HCT116 (cell line): ENCODE results near the gene PACRG.

Source experiments
- POLR2A ChIP-seq: IDR thresholded peaks from 2 replicates; pipeline ENCODE4 v1.7.0; 2011; ENCODE audit warnings: borderline replicate concordance; ENCODE audit not compliant: insufficient read depth, insufficient read length; ENCODE audit errors: extremely low read depth
- YY1 ChIP-seq: IDR thresholded peaks from 2 replicates; pipeline ENCODE4 v1.6.1; 2011; ENCODE audit warnings: low read length, low read depth, moderate library complexity, mild to moderate bottlenecking; ENCODE audit not compliant: insufficient replicate concordance; ENCODE audit errors: extremely low read depth
- TF ChIP-seq, protein P1 (sequence below), 3 experiments: fragments of 200-600 bp in 1 of 3; sonication (generic) in 1 of 3; IDR thresholded peaks in 2 of 3; conservative IDR thresholded peaks in 1 of 3; 2 replicates each; pipeline ENCODE4 v1.5.1; 2012 to 2017; ENCODE audit warnings: low read depth in 2 of 3, low read length in 2 of 3, antibody characterized with exemption in 1 of 3, borderline replicate concordance in 1 of 3, control low read depth in 1 of 3, mild to moderate bottlenecking in 1 of 3, mixed read lengths in 1 of 3, mixed run types in 1 of 3, moderate library complexity in 1 of 3; ENCODE audit not compliant: insufficient read depth in 1 of 3
- TF ChIP-seq, protein P2 (sequence below): IDR thresholded peaks from 2 replicates; pipeline ENCODE4 v1.6.1; 2012; ENCODE audit warnings: low read depth
- TF ChIP-seq, protein P3 (sequence below): IDR thresholded peaks from 2 replicates; pipeline ENCODE4 v1.6.1; 2012

DNA sequence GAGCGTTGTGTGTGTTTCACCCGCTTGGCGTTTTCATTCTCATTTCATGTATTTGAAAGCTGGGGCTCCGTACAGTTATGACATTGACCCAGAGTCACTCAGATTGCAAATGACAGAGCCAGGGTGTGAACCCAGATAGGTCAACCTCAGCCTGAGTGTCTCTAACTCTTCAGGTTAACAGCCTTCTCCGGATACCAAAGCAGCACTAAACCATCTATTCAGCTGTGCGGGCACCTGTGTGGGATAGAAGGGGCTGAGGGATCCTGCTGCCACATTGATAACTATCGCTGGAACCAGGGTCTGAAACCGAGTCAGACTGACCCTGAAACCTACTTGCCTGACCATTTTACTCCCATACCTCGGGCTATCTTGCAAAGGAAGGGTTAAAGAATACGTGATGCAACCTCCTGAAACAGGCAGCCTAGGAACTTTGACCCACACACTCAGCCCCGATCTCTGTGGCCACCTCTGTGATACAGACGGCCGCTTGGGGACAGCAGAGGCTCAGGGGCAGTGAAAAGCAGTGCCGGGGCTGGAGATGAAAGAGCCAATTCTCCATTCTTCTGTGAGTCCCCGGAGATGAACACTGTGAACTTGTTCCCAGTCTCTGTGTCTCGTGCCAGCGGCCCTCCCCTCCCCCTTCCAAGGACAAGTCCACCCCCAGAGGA is 453.2 kb downstream of the PACRG start:
- no peak for TF ChIP-seq POLR2A
- TF ChIP-seq, protein P1, sequence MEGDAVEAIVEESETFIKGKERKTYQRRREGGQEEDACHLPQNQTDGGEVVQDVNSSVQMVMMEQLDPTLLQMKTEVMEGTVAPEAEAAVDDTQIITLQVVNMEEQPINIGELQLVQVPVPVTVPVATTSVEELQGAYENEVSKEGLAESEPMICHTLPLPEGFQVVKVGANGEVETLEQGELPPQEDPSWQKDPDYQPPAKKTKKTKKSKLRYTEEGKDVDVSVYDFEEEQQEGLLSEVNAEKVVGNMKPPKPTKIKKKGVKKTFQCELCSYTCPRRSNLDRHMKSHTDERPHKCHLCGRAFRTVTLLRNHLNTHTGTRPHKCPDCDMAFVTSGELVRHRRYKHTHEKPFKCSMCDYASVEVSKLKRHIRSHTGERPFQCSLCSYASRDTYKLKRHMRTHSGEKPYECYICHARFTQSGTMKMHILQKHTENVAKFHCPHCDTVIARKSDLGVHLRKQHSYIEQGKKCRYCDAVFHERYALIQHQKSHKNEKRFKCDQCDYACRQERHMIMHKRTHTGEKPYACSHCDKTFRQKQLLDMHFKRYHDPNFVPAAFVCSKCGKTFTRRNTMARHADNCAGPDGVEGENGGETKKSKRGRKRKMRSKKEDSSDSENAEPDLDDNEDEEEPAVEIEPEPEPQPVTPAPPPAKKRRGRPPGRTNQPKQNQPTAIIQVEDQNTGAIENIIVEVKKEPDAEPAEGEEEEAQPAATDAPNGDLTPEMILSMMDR (IDR thresholded peaks at IDR 0.05 in 2 of 3, conservative IDR thresholded peaks at IDR 0.05 in 1 of 3; ENCODE audit: borderline replicate concordance in 1 of 3, insufficient read depth in 1 of 3, low read depth in 2 of 3, low read length in 2 of 3): peak; percentile 49 to 68 (median 61); a peak in 5 of 6 replicates
- TF ChIP-seq, protein P2, sequence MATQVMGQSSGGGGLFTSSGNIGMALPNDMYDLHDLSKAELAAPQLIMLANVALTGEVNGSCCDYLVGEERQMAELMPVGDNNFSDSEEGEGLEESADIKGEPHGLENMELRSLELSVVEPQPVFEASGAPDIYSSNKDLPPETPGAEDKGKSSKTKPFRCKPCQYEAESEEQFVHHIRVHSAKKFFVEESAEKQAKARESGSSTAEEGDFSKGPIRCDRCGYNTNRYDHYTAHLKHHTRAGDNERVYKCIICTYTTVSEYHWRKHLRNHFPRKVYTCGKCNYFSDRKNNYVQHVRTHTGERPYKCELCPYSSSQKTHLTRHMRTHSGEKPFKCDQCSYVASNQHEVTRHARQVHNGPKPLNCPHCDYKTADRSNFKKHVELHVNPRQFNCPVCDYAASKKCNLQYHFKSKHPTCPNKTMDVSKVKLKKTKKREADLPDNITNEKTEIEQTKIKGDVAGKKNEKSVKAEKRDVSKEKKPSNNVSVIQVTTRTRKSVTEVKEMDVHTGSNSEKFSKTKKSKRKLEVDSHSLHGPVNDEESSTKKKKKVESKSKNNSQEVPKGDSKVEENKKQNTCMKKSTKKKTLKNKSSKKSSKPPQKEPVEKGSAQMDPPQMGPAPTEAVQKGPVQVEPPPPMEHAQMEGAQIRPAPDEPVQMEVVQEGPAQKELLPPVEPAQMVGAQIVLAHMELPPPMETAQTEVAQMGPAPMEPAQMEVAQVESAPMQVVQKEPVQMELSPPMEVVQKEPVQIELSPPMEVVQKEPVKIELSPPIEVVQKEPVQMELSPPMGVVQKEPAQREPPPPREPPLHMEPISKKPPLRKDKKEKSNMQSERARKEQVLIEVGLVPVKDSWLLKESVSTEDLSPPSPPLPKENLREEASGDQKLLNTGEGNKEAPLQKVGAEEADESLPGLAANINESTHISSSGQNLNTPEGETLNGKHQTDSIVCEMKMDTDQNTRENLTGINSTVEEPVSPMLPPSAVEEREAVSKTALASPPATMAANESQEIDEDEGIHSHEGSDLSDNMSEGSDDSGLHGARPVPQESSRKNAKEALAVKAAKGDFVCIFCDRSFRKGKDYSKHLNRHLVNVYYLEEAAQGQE: no peak
- TF ChIP-seq, protein P3, sequence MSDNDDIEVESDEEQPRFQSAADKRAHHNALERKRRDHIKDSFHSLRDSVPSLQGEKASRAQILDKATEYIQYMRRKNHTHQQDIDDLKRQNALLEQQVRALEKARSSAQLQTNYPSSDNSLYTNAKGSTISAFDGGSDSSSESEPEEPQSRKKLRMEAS: no peak
- TF ChIP-seq YY1: no peak
